ENCODE results near the gene SELENON.

SELENON gene

GRCh38 chr1:25858906-25859789, 59.2 kb downstream of the SELENON start, which contains the start of gene AUNIP:
AUNIP (minus strand) TSS chr1:25859457; CDS start chr1:25859357, 100 bp downstream.
- in situ Hi-C loops (cut with MboI; ENCODE audit: low sequenced_read_pairs) = no loop called here

- in situ Hi-C loops (cut with MboI; ENCODE audit: low sequenced_read_pairs) = no loop called here
Observed at GRCh38 chr1:25861316-25862286, 61.6 kb downstream of the SELENON start.

- in situ Hi-C loops (cut with MboI; ENCODE audit: low sequenced_read_pairs) = no loop called here
Observed at GRCh38 chr1:25862785-25863485, 62.9 kb downstream of the SELENON start.

- in situ Hi-C loops (cut with MboI; ENCODE audit: low sequenced_read_pairs) = no loop called here
Observed at GRCh38 chr1:25863486-25864262, 63.7 kb downstream of the SELENON start.

- in situ Hi-C loops (cut with MboI; ENCODE audit: low sequenced_read_pairs) = no loop called here
Observed at GRCh38 chr1:25864434-25864833, 64.4 kb downstream of the SELENON start.

GRCh38 chr1:25866288-25866687, 66.3 kb downstream of the SELENON start:
- in situ Hi-C loops (cut with MboI; ENCODE audit: low sequenced_read_pairs) = no loop called here

- in situ Hi-C loops (cut with MboI; ENCODE audit: low sequenced_read_pairs) = no loop called here
Observed at GRCh38 chr1:25867210-25867991, 67.4 kb downstream of the SELENON start.
